Measurements from ENCODE around the gene KRTAP10-9. TPM values are rescaled to one million over a fixed set of nuclear protein-coding genes. Genes with fewer than 3 reads are reported as not detected.
"Not testable (repeated sequence)": the region's sequence is repeated elsewhere in the genome, so short reads cannot be mapped to it uniquely, and the experiment has no call there.

Gene KRTAP10-9
- total RNA-seq, 1 donor from 2014 or later = not detected

GRCh38 chr21:44636209-44637017 is 9.5 kb downstream of the KRTAP10-9 start:
- Histone ChIP-seq H3K36me3 (ENCODE audit: insufficient read depth, low read length) (no peaks in the 10 kb centered on the region), H3K9me3 (ENCODE audit: insufficient read depth, low read depth, low read length) (peaks cover under 1% of the 10 kb centered on the region), H3K27ac (ENCODE audit: low read depth, low read length) (no peak overlapping the region), H3K4me3 (ENCODE audit: insufficient read depth, low read depth, low read length) (no peak overlapping the region), H2AFZ (ENCODE audit: low read depth, low read length) (no peak overlapping the region), H4K20me1 (ENCODE audit: insufficient read depth, low read length) (no peaks in the 10 kb centered on the region), H3K9ac (ENCODE audit: low read length) (no peak overlapping the region), H3K79me2 (ENCODE audit: insufficient read depth, low read length) (no peaks in the 10 kb centered on the region), H3K4me1 (ENCODE audit: insufficient read depth, low read length) (no peaks in the 10 kb centered on the region), H3K27me3 (ENCODE audit: insufficient read depth, low read length) (no peaks in the 10 kb centered on the region), H3K4me2 (ENCODE audit: low read length) (no peak overlapping the region)
- DNase-seq (ENCODE audit: low read depth) = no peak
- H3K36me3 Mint-ChIP-seq (ENCODE audit: low read depth, unreplicated experiment) = no peaks in the 10 kb centered on the region
- H3K4me1 Mint-ChIP-seq (ENCODE audit: low read depth, unreplicated experiment) = no peaks in the 10 kb centered on the region
- peaks cover 20% of the 10 kb centered on the region for H3K9me3 Mint-ChIP-seq (ENCODE audit: unreplicated experiment)
- H3K4me3 Mint-ChIP-seq (ENCODE audit: unreplicated experiment) = no peak overlapping the region
- H3K27me3 Mint-ChIP-seq (ENCODE audit: low read depth, unreplicated experiment) = peaks cover 27% of the 10 kb centered on the region
- H3K27ac Mint-ChIP-seq (ENCODE audit: unreplicated experiment) = no peak overlapping the region
- no peak for FAIRE-seq
- no peak for TF ChIP-seq EZH2 (IDR thresholded peaks at IDR 0.05; ENCODE audit: insufficient read depth, low read length)
- no peak for TF ChIP-seq CTCF (IDR thresholded peaks at IDR 0.05; ENCODE audit: insufficient read depth, low read depth, low read length)

- peaks cover 29% of the 10 kb centered on the region for H3K27me3 Mint-ChIP-seq (ENCODE audit: low read depth, unreplicated experiment)
- Histone ChIP-seq H3K79me2 (ENCODE audit: insufficient read depth, low read length) (no peaks in the 10 kb centered on the region), H3K9ac (ENCODE audit: low read length) (no peak within 1 kb of the TSS), H2AFZ (ENCODE audit: low read depth, low read length) (no peak within 1 kb of the TSS), H3K27me3 (ENCODE audit: insufficient read depth, low read length) (no peaks in the 10 kb centered on the region), H3K36me3 (ENCODE audit: insufficient read depth, low read length) (no peaks in the 10 kb centered on the region), H3K9me3 (ENCODE audit: insufficient read depth, low read depth, low read length) (peaks cover 2% of the 10 kb centered on the region), H3K4me1 (ENCODE audit: insufficient read depth, low read length) (no peaks in the 10 kb centered on the region), H4K20me1 (ENCODE audit: insufficient read depth, low read length) (no peaks in the 10 kb centered on the region), H3K27ac (ENCODE audit: low read depth, low read length) (no peak within 1 kb of the TSS), H3K4me3 (ENCODE audit: insufficient read depth, low read depth, low read length) (no peak within 1 kb of the TSS), H3K4me2 (ENCODE audit: low read length) (no peak within 1 kb of the TSS)
- H3K27ac Mint-ChIP-seq (ENCODE audit: unreplicated experiment) = no peak within 1 kb of the TSS
- FAIRE-seq = no peak
- no peak for DNase-seq (ENCODE audit: low read depth)
- TF ChIP-seq EZH2 (IDR thresholded peaks at IDR 0.05; ENCODE audit: insufficient read depth, low read length) (no peak), CTCF (IDR thresholded peaks at IDR 0.05; ENCODE audit: insufficient read depth, low read depth, low read length) (no peak)
- no peaks in the 10 kb centered on the region for H3K36me3 Mint-ChIP-seq (ENCODE audit: low read depth, unreplicated experiment)
- H3K9me3 Mint-ChIP-seq (ENCODE audit: unreplicated experiment) = peaks cover 12% of the 10 kb centered on the region
- H3K4me3 Mint-ChIP-seq (ENCODE audit: unreplicated experiment) = no peak within 1 kb of the TSS
- no peaks in the 10 kb centered on the region for H3K4me1 Mint-ChIP-seq (ENCODE audit: low read depth, unreplicated experiment)
These were observed 10.3 kb downstream of the KRTAP10-9 start, which contains the start of gene KRTAP10-10 for GRCh38 chr21:44637018-44637850. Gene KRTAP10-10 (plus strand): TSS chr21:44637356. CDS start chr21:44637418, 62 bp downstream.

- not testable (repeated sequence) for H3K4me3 Mint-ChIP-seq (ENCODE audit: unreplicated experiment); H3K9me3 ChIP-seq (ENCODE audit: insufficient read depth, low read depth, low read length); H3K27ac ChIP-seq (ENCODE audit: low read depth, low read length); H3K4me3 ChIP-seq (ENCODE audit: insufficient read depth, low read depth, low read length); H3K27ac Mint-ChIP-seq (ENCODE audit: unreplicated experiment); H3K36me3 ChIP-seq (ENCODE audit: insufficient read depth, low read length); H4K20me1 ChIP-seq (ENCODE audit: insufficient read depth, low read length); H3K4me2 ChIP-seq (ENCODE audit: low read length); H3K36me3 Mint-ChIP-seq (ENCODE audit: low read depth, unreplicated experiment); H3K9me3 Mint-ChIP-seq (ENCODE audit: unreplicated experiment); H3K9ac ChIP-seq (ENCODE audit: low read length); H2AFZ ChIP-seq (ENCODE audit: low read depth, low read length); H3K4me1 ChIP-seq (ENCODE audit: insufficient read depth, low read length); FAIRE-seq; DNase-seq (ENCODE audit: low read depth); H3K79me2 ChIP-seq (ENCODE audit: insufficient read depth, low read length); H3K27me3 ChIP-seq (ENCODE audit: insufficient read depth, low read length); H3K4me1 Mint-ChIP-seq (ENCODE audit: low read depth, unreplicated experiment)
- peaks cover 29% of the 10 kb centered on the region for H3K27me3 Mint-ChIP-seq (ENCODE audit: low read depth, unreplicated experiment)
These were observed 11.0 kb downstream of the KRTAP10-9 start for GRCh38 chr21:44637851-44638348.

- H3K4me1 Mint-ChIP-seq (ENCODE audit: low read depth, unreplicated experiment); H3K4me3 ChIP-seq (ENCODE audit: insufficient read depth, low read depth, low read length); DNase-seq (ENCODE audit: low read depth); H3K9ac ChIP-seq (ENCODE audit: low read length); H3K4me3 Mint-ChIP-seq (ENCODE audit: unreplicated experiment); H2AFZ ChIP-seq (ENCODE audit: low read depth, low read length); H4K20me1 ChIP-seq (ENCODE audit: insufficient read depth, low read length); H3K79me2 ChIP-seq (ENCODE audit: insufficient read depth, low read length); H3K36me3 Mint-ChIP-seq (ENCODE audit: low read depth, unreplicated experiment); H3K4me2 ChIP-seq (ENCODE audit: low read length); FAIRE-seq; H3K27ac ChIP-seq (ENCODE audit: low read depth, low read length); H3K36me3 ChIP-seq (ENCODE audit: insufficient read depth, low read length); H3K9me3 ChIP-seq (ENCODE audit: insufficient read depth, low read depth, low read length); H3K27ac Mint-ChIP-seq (ENCODE audit: unreplicated experiment); H3K4me1 ChIP-seq (ENCODE audit: insufficient read depth, low read length); H3K27me3 ChIP-seq (ENCODE audit: insufficient read depth, low read length): not testable (repeated sequence)
- Mint-ChIP-seq H3K9me3 (ENCODE audit: unreplicated experiment) (peaks cover 11% of the 10 kb centered on the region), H3K27me3 (ENCODE audit: low read depth, unreplicated experiment) (peaks cover 31% of the 10 kb centered on the region)
These were observed 11.8 kb downstream of the KRTAP10-9 start for GRCh38 chr21:44638506-44639330.

Measured in astrocyte (in vitro differentiated cells and primary cell).